Renal cortex interstitium (tissue), 11 donors: ENCODE data around the gene PDZD4. TPM values are rescaled to one million over a fixed set of nuclear protein-coding genes. Genes with fewer than 3 reads are reported as not detected.

Experiments used
- DNase-seq, 11 donors: peaks; one replicate each; pipeline ENCODE4 v3.0.0-alpha.2; 2013; ENCODE audit warnings: low read depth in 9 of 11, low spot score in 4 of 11; ENCODE audit errors: extremely low read depth in 1 of 11
- polyA plus RNA-seq, 3 donors: library from polyadenylated mRNA; unstranded; fragments of 120-200 nt; gene quantifications; one replicate each; pipeline ENCODE4 v1.2.1, GENCODE V29; 2013; ENCODE audit not compliant: insufficient read length in 3 of 3

The PDZD4 gene
- polyA plus RNA-seq, 3 donors: 7.2 to 12.5 (median 11.5) TPM

- DNase-seq: no peak
Measured at GRCh38 chrX:153869473-153870287, 39.3 kb upstream of the PDZD4 start.

- DNase-seq: no peak
Measured at GRCh38 chrX:153868576-153869472, 38.5 kb upstream of the PDZD4 start.

GRCh38 chrX:153867671-153868070 is 37.3 kb upstream of the PDZD4 start:
- no peak for DNase-seq

GRCh38 chrX:153867139-153867538 is 36.8 kb upstream of the PDZD4 start:
- no peak for DNase-seq

- no peak for DNase-seq
Measured at GRCh38 chrX:153866302-153867019, 36.1 kb upstream of the PDZD4 start.

- no peak for DNase-seq
Measured at GRCh38 chrX:153865685-153866084, 35.3 kb upstream of the PDZD4 start.

- no peak for DNase-seq
Measured at GRCh38 chrX:153865321-153865580, 34.9 kb upstream of the PDZD4 start.

- no peak for DNase-seq
Measured at GRCh38 chrX:153864561-153865320, 34.4 kb upstream of the PDZD4 start.

- DNase-seq: no peak
Measured at GRCh38 chrX:153864101-153864500, 33.8 kb upstream of the PDZD4 start.

GRCh38 chrX:153863251-153863991 is 33.1 kb upstream of the PDZD4 start:
- DNase-seq: no peak

- no peak for DNase-seq
Measured at GRCh38 chrX:153862369-153863250, 32.3 kb upstream of the PDZD4 start.

GRCh38 chrX:153861733-153862310 is 31.5 kb upstream of the PDZD4 start:
- DNase-seq: no peak

- no peak for DNase-seq
Measured at GRCh38 chrX:153861151-153861550, 30.8 kb upstream of the PDZD4 start.

- no peak for DNase-seq
Measured at GRCh38 chrX:153857348-153857903, 27.1 kb upstream of the PDZD4 start.

- no peak for DNase-seq
Measured at GRCh38 chrX:153854702-153855101, 24.4 kb upstream of the PDZD4 start.

GRCh38 chrX:153853902-153854267 is 23.5 kb upstream of the PDZD4 start:
- DNase-seq: no peak
